Measurements from ENCODE around the gene POTEF. TPM values are rescaled to one million over a fixed set of nuclear protein-coding genes. Genes with fewer than 3 reads are reported as not detected.
"Not testable (repeated sequence)": the region's sequence is repeated elsewhere in the genome, so short reads cannot be mapped to it uniquely, and the experiment has no call there.

POTEF gene
- total RNA-seq, 1 experiment from 2014 or later, result not detected

GRCh38 chr2:130157354-130157753, 28.3 kb upstream of the POTEF start:
- CTCF ChIA-PET, result interaction anchor here (0.6 kb wide), 1 partner anchor 32 kb away, joined by 4 read pairs; no protein-coding TSS in a partner anchor
- peaks cover 16% of the 10 kb centered on the region for H3K36me3 Mint-ChIP-seq (ENCODE audit: insufficient read depth, unreplicated experiment)
- BruUV-seq (replicated peaks); H3K4me1 Mint-ChIP-seq (ENCODE audit: low read depth, unreplicated experiment); H3K27me3 Mint-ChIP-seq (ENCODE audit: unreplicated experiment); H3K9me3 Mint-ChIP-seq (ENCODE audit: low read depth, unreplicated experiment); DNase-seq; intact Hi-C loops (cut with micrococcal nuclease; ENCODE audit: unreplicated experiment); H3K4me3 Mint-ChIP-seq (ENCODE audit: low read depth, unreplicated experiment); H3K27ac Mint-ChIP-seq (ENCODE audit: unreplicated experiment): not testable (repeated sequence)

- BruUV-seq (replicated peaks), result no TSS peak
- intact Hi-C loops (cut with micrococcal nuclease; ENCODE audit: unreplicated experiment), result no loop called here
- no peak for TF ChIP-seq CTCF (IDR thresholded peaks at IDR 0.05; ENCODE audit: unreplicated experiment)
- Mint-ChIP-seq H3K4me1 (ENCODE audit: low read depth, unreplicated experiment) (no peaks in the 10 kb centered on the region), H3K4me3 (ENCODE audit: low read depth, unreplicated experiment) (no peak overlapping the region), H3K36me3 (ENCODE audit: insufficient read depth, unreplicated experiment) (peaks cover 16% of the 10 kb centered on the region), H3K27me3 (ENCODE audit: unreplicated experiment) (no peaks in the 10 kb centered on the region), H3K9me3 (ENCODE audit: low read depth, unreplicated experiment) (no peaks in the 10 kb centered on the region), H3K27ac (ENCODE audit: unreplicated experiment) (no peak overlapping the region)
- CTCF ChIA-PET, result interaction anchor here (1.2 kb wide), 1 partner anchor 132 kb away, joined by 3 read pairs; no protein-coding TSS in a partner anchor
- DNase-seq, result no peak
These were observed 27.6 kb upstream of the POTEF start for GRCh38 chr2:130156624-130157004.

DNA sequence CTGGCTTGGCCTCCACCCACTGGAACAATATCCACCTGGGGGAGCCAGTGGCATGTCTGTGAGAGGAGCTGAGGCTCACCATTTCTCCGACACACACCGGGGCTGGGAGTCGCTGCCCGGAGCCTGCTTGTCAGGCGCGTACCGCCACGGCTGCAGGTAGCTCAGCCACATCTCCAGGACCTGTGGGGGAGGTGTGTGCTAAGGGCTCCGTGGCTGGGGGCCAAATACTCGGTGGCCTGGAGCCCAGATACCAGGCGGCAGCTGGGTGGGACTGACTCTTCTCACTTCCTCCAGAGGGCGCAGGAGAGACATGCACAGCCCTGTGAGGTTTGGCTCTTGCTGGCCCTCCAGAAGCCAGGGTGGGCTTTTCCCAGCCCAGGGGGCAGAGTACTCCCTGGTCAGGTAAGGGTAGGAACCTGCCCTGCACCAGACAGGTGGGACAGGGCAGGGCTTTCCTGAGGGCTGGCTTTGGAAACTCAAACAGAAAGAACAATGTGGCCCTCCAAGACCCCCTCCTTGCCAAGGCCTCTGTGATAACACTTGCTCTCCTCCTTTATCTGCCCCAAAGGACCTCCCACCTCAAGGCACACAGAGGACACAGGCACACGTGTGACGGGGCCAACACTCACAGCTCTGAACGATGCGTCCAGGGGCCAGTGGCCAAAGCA, 27.1 kb upstream of the POTEF start:
- BruUV-seq (replicated peaks); H3K27me3 Mint-ChIP-seq (ENCODE audit: unreplicated experiment); H3K9me3 Mint-ChIP-seq (ENCODE audit: low read depth, unreplicated experiment); H3K27ac Mint-ChIP-seq (ENCODE audit: unreplicated experiment); intact Hi-C loops (cut with micrococcal nuclease; ENCODE audit: unreplicated experiment); H3K4me3 Mint-ChIP-seq (ENCODE audit: low read depth, unreplicated experiment); H3K4me1 Mint-ChIP-seq (ENCODE audit: low read depth, unreplicated experiment): not testable (repeated sequence)
- H3K36me3 Mint-ChIP-seq (ENCODE audit: insufficient read depth, unreplicated experiment), result peaks cover 16% of the 10 kb centered on the region
- TF ChIP-seq CTCF (IDR thresholded peaks at IDR 0.05; ENCODE audit: unreplicated experiment), result peak; percentile 50
- CTCF ChIA-PET, result interaction anchor here (0.9 to 1.2 kb wide), 2 partner anchors 132 to 177 kb away, joined by 3 read pairs; no protein-coding TSS in a partner anchor
- peak; percentile 48 for DNase-seq

DNA sequence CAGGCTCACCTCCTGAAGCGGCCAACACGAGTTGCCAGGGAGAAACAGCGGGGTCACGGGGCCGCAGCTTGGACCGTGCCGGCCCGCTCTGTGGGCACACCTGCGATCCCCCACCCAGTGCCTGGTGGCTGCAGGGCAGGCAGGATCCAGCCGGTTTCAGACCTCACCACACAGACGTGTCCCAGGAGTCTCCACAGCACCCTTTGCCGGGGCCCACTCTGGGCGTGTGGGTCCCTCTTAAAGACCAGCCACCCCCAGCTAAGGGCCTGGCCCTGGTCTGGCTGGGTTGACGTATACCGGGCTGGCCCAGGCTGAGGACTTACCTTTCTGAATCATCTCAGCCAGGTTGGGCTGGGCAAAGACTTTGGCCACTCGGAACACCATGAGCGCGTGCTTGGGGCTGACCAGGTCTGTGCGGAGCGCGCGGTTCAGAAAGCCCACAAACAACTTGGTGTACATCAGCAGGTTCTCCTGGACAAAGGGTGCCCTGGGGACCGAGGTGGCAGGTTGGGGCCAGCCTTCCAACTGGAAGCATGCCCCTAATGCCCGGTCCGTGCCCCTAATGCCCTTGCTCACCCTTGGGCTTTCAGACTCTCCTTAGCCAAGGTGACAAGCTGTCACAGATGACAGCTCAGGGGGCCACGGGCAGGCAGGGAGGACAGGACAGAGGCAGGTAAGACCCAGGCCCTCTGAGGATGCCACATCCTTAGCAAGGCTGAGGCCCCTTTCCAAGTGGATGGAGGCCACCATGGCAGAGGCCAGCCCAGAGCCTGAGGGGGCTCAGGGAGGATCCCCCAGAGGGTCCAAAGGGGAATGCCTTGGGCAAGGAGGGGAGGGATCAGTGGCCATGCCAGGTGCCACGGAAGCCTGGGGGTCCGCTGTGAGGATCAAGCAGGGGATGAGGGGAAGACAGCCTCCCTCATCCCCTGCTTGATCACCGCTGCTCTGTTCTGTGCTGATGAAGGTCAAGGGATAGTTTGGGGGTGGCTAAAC, 26.0 kb upstream of the POTEF start:
- Mint-ChIP-seq H3K4me3 (ENCODE audit: low read depth, unreplicated experiment) (no peak overlapping the region), H3K27ac (ENCODE audit: unreplicated experiment) (peak overlapping the region; percentile 52), H3K4me1 (ENCODE audit: low read depth, unreplicated experiment) (no peaks in the 10 kb centered on the region), H3K9me3 (ENCODE audit: low read depth, unreplicated experiment) (no peaks in the 10 kb centered on the region), H3K27me3 (ENCODE audit: unreplicated experiment) (no peaks in the 10 kb centered on the region), H3K36me3 (ENCODE audit: insufficient read depth, unreplicated experiment) (peaks cover 23% of the 10 kb centered on the region)
- no peak for DNase-seq
- intact Hi-C loops (cut with micrococcal nuclease; ENCODE audit: unreplicated experiment), result no loop called here
- TF ChIP-seq CTCF (IDR thresholded peaks at IDR 0.05; ENCODE audit: unreplicated experiment), result no peak
- CTCF ChIA-PET, result interaction anchor here (0.9 to 1.2 kb wide), 2 partner anchors 133 to 178 kb away, joined by 3 read pairs; no protein-coding TSS in a partner anchor
- BruUV-seq (replicated peaks), result no TSS peak

GRCh38 chr2:130154423-130154770, 25.4 kb upstream of the POTEF start:
- intact Hi-C loops (cut with micrococcal nuclease; ENCODE audit: unreplicated experiment); CTCF ChIA-PET; H3K27ac Mint-ChIP-seq (ENCODE audit: unreplicated experiment); DNase-seq; H3K9me3 Mint-ChIP-seq (ENCODE audit: low read depth, unreplicated experiment); H3K4me1 Mint-ChIP-seq (ENCODE audit: low read depth, unreplicated experiment); H3K27me3 Mint-ChIP-seq (ENCODE audit: unreplicated experiment); BruUV-seq (replicated peaks); H3K4me3 Mint-ChIP-seq (ENCODE audit: low read depth, unreplicated experiment): not testable (repeated sequence)
- H3K36me3 Mint-ChIP-seq (ENCODE audit: insufficient read depth, unreplicated experiment), result peaks cover 18% of the 10 kb centered on the region

- H3K27ac Mint-ChIP-seq (ENCODE audit: unreplicated experiment); CTCF ChIA-PET; BruUV-seq (replicated peaks): not testable (repeated sequence)
These were observed 24.9 kb upstream of the POTEF start for GRCh38 chr2:130153721-130154422.

More at GRCh38 chr2:130153721-130154422, 24.9 kb upstream of the POTEF start:
- peaks cover 18% of the 10 kb centered on the region for H3K36me3 Mint-ChIP-seq (ENCODE audit: insufficient read depth, unreplicated experiment)
- intact Hi-C loops (cut with micrococcal nuclease; ENCODE audit: unreplicated experiment); H3K4me1 Mint-ChIP-seq (ENCODE audit: low read depth, unreplicated experiment); DNase-seq; H3K4me3 Mint-ChIP-seq (ENCODE audit: low read depth, unreplicated experiment); H3K27me3 Mint-ChIP-seq (ENCODE audit: unreplicated experiment); H3K9me3 Mint-ChIP-seq (ENCODE audit: low read depth, unreplicated experiment): not testable (repeated sequence)
